GM12875 (cell line): Measurements from ENCODE around the gene TRMT112.

Experiments used
- H3K4me3 ChIP-seq: one replicate; pipeline ENCODE4 v1.5.1; 2011; ENCODE audit warnings: low read depth, low read length, control low read depth
- TF ChIP-seq, protein P1 (sequence below): IDR thresholded peaks from 2 replicates; pipeline ENCODE4 v1.5.1; 2011; ENCODE audit warnings: low read depth, mild to moderate bottlenecking, control low read depth, inconsistent platforms, low read length, moderate library complexity, borderline replicate concordance; ENCODE audit not compliant: insufficient read depth

The TRMT112 gene

DNA sequence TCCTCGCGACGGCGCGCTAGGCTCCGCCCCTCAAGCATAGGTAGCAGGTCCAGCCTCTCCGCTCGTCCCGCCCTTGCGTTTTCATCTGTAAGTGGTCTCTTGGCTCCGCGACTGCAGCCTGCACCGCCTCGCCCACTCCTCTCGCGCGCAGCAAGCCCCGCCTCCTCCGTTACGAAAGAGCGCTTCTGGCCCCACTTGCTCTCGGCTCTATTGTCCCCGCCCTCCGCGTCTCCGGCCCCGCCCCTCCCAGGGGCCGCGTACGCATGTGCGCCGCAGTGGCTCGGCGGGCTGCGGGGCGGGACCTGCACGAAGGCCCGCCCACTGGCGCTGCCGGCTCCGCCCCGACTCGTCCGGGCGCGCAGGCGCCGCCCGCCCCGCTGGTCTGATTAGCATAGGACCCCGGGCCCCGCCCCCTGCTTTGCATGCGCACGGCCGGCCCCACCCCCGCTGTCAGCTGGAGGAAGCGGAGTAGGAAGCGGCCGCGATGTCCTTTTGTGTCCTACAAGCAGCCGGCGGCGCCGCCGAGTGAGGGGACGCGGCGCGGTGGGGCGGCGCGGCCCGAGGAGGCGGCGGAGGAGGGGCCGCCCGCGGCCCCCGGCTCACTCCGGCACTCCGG, 12.2 kb downstream of the TRMT112 start, which contains the start of gene ESRRA:
Gene ESRRA, plus strand, starts transcription at position 450 of the 616 bp plus-strand sequence. CDS start 1,656 bp downstream, outside the sequence.
- peak within 1 kb of the TSS; percentile 65 for H3K4me3 ChIP-seq
- TF ChIP-seq, protein P1, sequence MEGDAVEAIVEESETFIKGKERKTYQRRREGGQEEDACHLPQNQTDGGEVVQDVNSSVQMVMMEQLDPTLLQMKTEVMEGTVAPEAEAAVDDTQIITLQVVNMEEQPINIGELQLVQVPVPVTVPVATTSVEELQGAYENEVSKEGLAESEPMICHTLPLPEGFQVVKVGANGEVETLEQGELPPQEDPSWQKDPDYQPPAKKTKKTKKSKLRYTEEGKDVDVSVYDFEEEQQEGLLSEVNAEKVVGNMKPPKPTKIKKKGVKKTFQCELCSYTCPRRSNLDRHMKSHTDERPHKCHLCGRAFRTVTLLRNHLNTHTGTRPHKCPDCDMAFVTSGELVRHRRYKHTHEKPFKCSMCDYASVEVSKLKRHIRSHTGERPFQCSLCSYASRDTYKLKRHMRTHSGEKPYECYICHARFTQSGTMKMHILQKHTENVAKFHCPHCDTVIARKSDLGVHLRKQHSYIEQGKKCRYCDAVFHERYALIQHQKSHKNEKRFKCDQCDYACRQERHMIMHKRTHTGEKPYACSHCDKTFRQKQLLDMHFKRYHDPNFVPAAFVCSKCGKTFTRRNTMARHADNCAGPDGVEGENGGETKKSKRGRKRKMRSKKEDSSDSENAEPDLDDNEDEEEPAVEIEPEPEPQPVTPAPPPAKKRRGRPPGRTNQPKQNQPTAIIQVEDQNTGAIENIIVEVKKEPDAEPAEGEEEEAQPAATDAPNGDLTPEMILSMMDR, result no peak

DNA sequence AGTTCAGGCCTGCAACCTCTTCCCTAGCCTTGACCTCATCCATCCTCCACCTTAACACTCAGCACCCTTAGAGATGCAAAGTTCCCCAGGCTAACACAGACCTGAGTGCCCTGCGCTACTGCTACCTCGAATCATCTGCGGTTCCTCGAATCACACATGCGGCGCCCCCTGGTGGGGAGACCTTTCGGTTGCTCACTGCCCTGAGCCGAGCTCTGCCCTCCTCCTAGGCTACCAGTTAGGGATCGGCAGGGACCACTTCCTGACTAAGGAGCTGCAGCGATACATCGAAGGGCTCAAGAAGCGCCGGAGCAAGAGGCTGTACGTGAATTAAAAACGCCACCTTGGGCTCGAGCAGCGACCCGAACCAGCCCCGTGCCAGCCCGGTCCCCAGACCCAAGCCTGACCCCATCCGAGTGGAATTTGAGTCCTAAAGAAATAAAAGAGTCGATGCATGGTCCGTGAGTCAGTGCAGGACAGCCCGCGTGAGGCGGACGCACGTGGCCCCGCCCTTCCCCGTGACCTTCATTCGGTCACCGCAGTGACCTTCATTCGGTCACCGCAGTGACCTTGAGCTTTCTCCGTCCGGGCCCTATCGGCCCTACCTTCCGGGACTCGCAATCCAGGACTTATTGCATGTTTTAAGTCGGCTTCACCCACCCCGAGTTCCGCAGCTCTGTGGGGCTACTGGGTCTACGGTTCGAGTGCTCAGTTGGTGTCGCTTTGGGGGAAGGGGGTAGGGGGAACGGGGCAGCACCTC, 12.9 kb downstream of the TRMT112 start:
- peak overlapping the region; percentile 59 for H3K4me3 ChIP-seq
- TF ChIP-seq, protein P1, result peak; percentile 94

DNA sequence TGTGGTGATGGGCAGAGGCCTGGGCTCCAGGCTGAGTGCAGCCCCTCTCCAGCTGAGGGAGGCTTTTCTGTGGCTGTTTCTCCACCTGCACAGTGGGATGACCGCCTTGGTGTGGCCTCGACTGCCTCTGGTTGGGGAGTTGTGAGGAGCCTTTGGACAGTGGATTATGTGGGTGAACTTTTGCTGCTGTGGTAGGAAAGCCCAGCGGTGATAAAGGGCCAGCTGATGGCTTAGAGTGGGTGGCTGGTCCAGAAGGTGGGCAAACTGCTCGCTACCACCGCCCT, 13.4 kb downstream of the TRMT112 start:
- H3K4me3 ChIP-seq, result peak overlapping the region; percentile 59
- TF ChIP-seq, protein P1, result no peak

DNA sequence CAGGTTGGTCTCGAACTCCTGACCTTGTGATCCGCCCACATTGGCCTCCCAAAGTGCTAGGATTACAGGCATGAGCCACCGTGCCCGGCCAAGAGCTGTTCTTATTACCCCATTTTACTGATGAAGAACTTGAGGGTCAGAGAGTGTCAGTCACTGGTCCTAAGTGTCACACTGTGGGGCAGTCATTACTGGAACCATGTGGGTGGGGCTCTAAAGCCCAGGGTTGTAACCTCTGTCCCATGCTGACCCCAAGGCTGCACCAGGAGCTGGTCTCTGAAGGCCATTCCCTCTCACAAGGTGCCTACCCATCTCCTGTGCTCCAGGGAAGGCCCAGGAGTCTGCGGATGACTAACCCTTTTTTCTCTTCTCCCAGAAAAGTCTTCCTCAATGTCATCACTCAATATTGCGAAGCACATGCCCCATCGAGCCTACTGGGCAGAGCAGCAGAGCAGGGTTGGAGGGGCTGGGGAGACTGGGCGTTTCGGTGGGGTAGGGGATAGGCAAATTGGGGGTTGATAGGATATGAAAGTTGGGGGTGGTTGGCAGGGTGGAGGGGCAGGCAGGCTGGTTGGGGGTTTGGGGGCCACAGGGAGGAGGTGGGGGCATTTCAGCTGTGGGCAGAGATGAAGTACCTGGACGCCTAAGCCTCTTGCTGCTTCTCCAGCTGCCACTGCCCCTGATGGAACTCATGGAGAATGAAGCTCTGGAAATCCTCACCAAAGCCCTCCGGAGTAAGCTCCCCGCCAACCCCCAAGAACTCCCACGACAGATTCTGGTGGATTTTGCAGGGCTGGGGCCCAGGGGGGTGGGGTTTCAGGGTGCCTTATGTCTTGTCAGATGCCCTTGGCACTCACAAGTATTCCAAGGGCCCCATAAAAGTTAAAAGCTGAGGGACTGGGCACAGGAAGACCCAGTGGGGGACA, 14.0 kb downstream of the TRMT112 start:
- TF ChIP-seq, protein P1, result no peak
- H3K4me3 ChIP-seq, result no peak overlapping the region

DNA sequence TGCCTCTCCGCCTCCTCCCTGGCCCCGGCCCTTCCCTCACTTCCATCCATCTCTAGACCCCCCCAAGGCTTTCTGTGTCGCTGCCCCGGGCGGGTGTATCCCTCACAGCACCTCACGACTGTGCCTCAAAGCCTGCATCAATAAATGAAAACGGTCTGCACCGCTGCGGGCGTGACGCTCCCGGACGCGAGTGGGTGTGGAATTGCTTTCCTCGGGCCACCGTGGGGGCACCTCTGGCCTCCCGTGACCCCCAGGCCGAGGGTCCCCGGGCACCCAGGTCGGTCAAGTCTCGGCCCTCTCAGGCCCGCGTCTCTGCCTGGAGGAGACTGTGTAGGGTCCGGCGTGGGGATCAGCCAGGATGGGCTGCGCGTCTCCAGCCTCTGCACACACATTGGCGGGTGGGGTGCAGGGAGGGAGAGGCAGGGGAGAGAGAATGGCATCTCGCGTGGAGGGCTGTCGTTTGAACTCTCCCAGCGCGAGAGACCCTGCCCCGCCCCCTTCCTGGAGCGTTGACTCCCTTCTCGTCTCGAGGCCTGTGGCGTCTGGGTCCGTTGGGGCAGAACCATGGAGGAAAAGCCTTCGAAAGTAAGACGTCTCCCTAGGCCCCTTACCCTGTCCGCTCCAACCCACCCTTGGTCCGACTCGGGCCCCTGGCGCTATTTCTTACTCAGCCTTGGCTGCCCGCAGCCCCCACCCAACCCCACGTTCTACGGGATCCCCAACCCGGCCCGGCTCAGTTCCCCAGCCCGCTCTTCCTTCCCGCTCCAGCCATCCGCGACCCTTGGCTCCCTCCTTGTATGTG, 17.3 kb downstream of the TRMT112 start, which contains the start of gene CATSPERZ:
Gene CATSPERZ, plus strand, starts transcription at position 512 of the 802 bp plus-strand sequence. Its CDS starts 53 bp downstream, at position 565.
- H3K4me3 ChIP-seq, result peak within 1 kb of the TSS; percentile 12
- TF ChIP-seq, protein P1, result no peak
